Kidney glomerular epithelial cell (primary cell): ENCODE measurements around the gene XIRP1.

Experiments used
- DNase-seq: peaks from one replicate; lab custom pipeline; 2025; lab: John Stamatoyannopoulos, UW

The XIRP1 gene

GRCh38 chr3:39208463-39209055 is 16.2 kb upstream of the XIRP1 start:
- peak; percentile 56 for DNase-seq

- no peak for DNase-seq
These were observed 15.2 kb upstream of the XIRP1 start for GRCh38 chr3:39207361-39208186.

- no peak for DNase-seq
These were observed 13.6 kb upstream of the XIRP1 start for GRCh38 chr3:39205919-39206516.

- no peak for DNase-seq
These were observed 12.7 kb upstream of the XIRP1 start for GRCh38 chr3:39205131-39205530.

- no peak for DNase-seq
These were observed 11.5 kb upstream of the XIRP1 start for GRCh38 chr3:39203860-39204259.

- DNase-seq = no peak
These were observed 11.0 kb upstream of the XIRP1 start for GRCh38 chr3:39203402-39203801.

GRCh38 chr3:39202094-39202493 is 9.7 kb upstream of the XIRP1 start:
- no peak for DNase-seq

GRCh38 chr3:39196671-39197356 is 4.4 kb upstream of the XIRP1 start:
- DNase-seq = no peak

GRCh38 chr3:39196034-39196433 is 3.6 kb upstream of the XIRP1 start:
- DNase-seq = no peak

- peak; percentile 67 for DNase-seq
These were observed 996 bp upstream of the XIRP1 start for GRCh38 chr3:39193391-39193790.

GRCh38 chr3:39191773-39192172 is 622 bp downstream of the XIRP1 start:
- no peak for DNase-seq

GRCh38 chr3:39191111-39191510 is 1.3 kb downstream of the XIRP1 start:
- no peak for DNase-seq

- DNase-seq = no peak
These were observed 1.9 kb downstream of the XIRP1 start for GRCh38 chr3:39190281-39191025.

- peak; percentile 85 for DNase-seq
These were observed 2.5 kb downstream of the XIRP1 start for GRCh38 chr3:39189959-39190269.

- DNase-seq = no peak
These were observed 3.0 kb downstream of the XIRP1 start for GRCh38 chr3:39189150-39189958.

- DNase-seq = no peak
These were observed 3.9 kb downstream of the XIRP1 start for GRCh38 chr3:39188271-39189149.

- no peak for DNase-seq
These were observed 4.8 kb downstream of the XIRP1 start for GRCh38 chr3:39187372-39188155.

GRCh38 chr3:39186692-39187151 is 5.7 kb downstream of the XIRP1 start:
- DNase-seq = no peak

GRCh38 chr3:39185959-39186691 is 6.3 kb downstream of the XIRP1 start:
- DNase-seq = no peak
